ENCODE data around the gene PEX7.

DNA sequence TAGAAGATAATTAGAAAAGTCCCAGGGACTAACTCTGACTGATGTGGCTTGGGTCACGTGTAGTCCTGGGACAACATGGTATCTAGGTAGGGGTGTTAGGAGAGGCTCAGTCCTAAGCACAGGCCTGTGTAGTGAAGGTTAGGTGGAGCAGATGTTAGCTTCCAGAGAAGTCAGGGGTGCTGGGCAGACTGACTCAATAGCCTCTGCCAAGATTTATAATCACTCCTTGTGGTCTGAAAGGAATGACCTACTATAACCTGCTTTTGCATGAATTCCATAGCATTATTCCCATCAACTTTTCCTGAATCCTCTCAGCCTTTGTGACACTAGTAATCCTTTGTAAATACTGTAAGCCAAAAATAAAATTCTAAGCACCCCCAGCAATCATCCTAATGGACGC is 10.2 kb upstream of the PEX7 start:
- TF ChIP-seq, protein P1, sequence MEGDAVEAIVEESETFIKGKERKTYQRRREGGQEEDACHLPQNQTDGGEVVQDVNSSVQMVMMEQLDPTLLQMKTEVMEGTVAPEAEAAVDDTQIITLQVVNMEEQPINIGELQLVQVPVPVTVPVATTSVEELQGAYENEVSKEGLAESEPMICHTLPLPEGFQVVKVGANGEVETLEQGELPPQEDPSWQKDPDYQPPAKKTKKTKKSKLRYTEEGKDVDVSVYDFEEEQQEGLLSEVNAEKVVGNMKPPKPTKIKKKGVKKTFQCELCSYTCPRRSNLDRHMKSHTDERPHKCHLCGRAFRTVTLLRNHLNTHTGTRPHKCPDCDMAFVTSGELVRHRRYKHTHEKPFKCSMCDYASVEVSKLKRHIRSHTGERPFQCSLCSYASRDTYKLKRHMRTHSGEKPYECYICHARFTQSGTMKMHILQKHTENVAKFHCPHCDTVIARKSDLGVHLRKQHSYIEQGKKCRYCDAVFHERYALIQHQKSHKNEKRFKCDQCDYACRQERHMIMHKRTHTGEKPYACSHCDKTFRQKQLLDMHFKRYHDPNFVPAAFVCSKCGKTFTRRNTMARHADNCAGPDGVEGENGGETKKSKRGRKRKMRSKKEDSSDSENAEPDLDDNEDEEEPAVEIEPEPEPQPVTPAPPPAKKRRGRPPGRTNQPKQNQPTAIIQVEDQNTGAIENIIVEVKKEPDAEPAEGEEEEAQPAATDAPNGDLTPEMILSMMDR (IDR thresholded peaks at IDR 0.05; ENCODE audit: low read depth, low read length, poor library complexity, severe bottlenecking): no peak
- no peak for TF ChIP-seq EZH2phosphoT487 (IDR thresholded peaks at IDR 0.05; ENCODE audit: borderline replicate concordance, low read length)
